Limb (tissue), 2 donors: Measurements from ENCODE around the gene C11orf68.
"Not testable (repeated sequence)": the region's sequence is repeated elsewhere in the genome, so short reads cannot be mapped to it uniquely, and the experiment has no call there.

Experiments
- DNase-seq, 2 donors: peaks; one replicate each; pipeline ENCODE4 v3.0.0-alpha.2; 2016; ENCODE audit errors: extremely low spot score in 2 of 2

The C11orf68 gene

GRCh38 chr11:65915101-65915820 is 3.6 kb downstream of the C11orf68 start:
- DNase-seq = no peak

GRCh38 chr11:65912845-65913244 is 6.0 kb downstream of the C11orf68 start:
- no peak for DNase-seq

GRCh38 chr11:65911682-65912568 is 6.9 kb downstream of the C11orf68 start:
- peak; percentile 52 to 62 for DNase-seq

GRCh38 chr11:65907878-65908277 is 11.0 kb downstream of the C11orf68 start:
- no peak for DNase-seq

- no peak for DNase-seq
Observed at GRCh38 chr11:65906602-65907001, 12.3 kb downstream of the C11orf68 start.

- DNase-seq = no peak
Observed at GRCh38 chr11:65903715-65904114, 15.1 kb downstream of the C11orf68 start.

- DNase-seq = no peak
Observed at GRCh38 chr11:65903068-65903481, 15.8 kb downstream of the C11orf68 start.

- no peak for DNase-seq
Observed at GRCh38 chr11:65900899-65901180, 18.0 kb downstream of the C11orf68 start.

GRCh38 chr11:65900125-65900898 is 18.6 kb downstream of the C11orf68 start, which contains the start of gene FOSL1:
Gene FOSL1 (minus strand): TSS chr11:65900388. CDS start chr11:65900339, 49 bp downstream.
- peak; percentile 18 to 71 for DNase-seq

- DNase-seq = peak in 1 of 2 donors; percentile 62
Observed at GRCh38 chr11:65899356-65900124, 19.3 kb downstream of the C11orf68 start.

GRCh38 chr11:65898656-65899355 is 20.1 kb downstream of the C11orf68 start:
- no peak for DNase-seq

- DNase-seq = no peak
Observed at GRCh38 chr11:65897020-65897471, 21.8 kb downstream of the C11orf68 start.

GRCh38 chr11:65896034-65896999 is 22.5 kb downstream of the C11orf68 start:
- no peak for DNase-seq

- DNase-seq = no peak
Observed at GRCh38 chr11:65895482-65895981, 23.3 kb downstream of the C11orf68 start.

- DNase-seq = no peak
Observed at GRCh38 chr11:65894034-65894591, 24.7 kb downstream of the C11orf68 start.

- DNase-seq = no peak
Observed at GRCh38 chr11:65892661-65893317, 26.1 kb downstream of the C11orf68 start.

- not testable (repeated sequence) for DNase-seq
Observed at GRCh38 chr11:65892137-65892540, 26.7 kb downstream of the C11orf68 start.
